Thyroid gland (tissue), 4 donors: Measurements from ENCODE around the gene MNT.

ENCODE experiments used
- CTCF ChIP-seq, 6 experiments: fragments of 200-600 bp in 3 of 6; fragments of 450-650 bp in 3 of 6; sonication (generic) in 3 of 6; IDR thresholded peaks; one replicate each; pipeline ENCODE4 v1.5.1; 2016 to 2019; ENCODE audit warnings: antibody characterized with exemption in 6 of 6, mild to moderate bottlenecking in 2 of 6, inconsistent platforms in 1 of 6, moderate library complexity in 1 of 6
- POLR2A ChIP-seq, 2 donors: fragments of 450-650 bp; IDR thresholded peaks; one replicate each; pipeline ENCODE4 v1.6.1; 2017; ENCODE audit warnings: antibody characterized with exemption in 2 of 2, mild to moderate bottlenecking in 2 of 2, moderate library complexity in 1 of 2

- TF ChIP-seq CTCF (IDR thresholded peaks at IDR 0.05), result no peak
- TF ChIP-seq POLR2A (IDR thresholded peaks at IDR 0.05), result peak in 1 of 2 donors; percentile 55
Observed at GRCh38 chr17:2386400-2387085, 14.3 kb downstream of the MNT start.
